WTC11 (cell line): ENCODE measurements around the gene DCX. TPM values are rescaled to one million over a fixed set of nuclear protein-coding genes. Genes with fewer than 3 reads are reported as not detected.

ENCODE experiments used
- ATAC-seq: fragments of 200-7000 bp; cut with Tn5 transposase; 2 replicates; pipeline ENCODE4 v1.10.0; 2021; ENCODE audit warnings: mild to moderate bottlenecking, moderate library complexity
- CTCF ChIA-PET: fragments of 300-600 bp; sonication (Branson Sonifier 250); formaldehyde crosslinking; loops from one replicate; lab custom pipeline; 2021; ENCODE audit warnings: antibody characterized with exemption; lab: Charles Lee
- POLR2A ChIA-PET: fragments of 350-600 bp; sonication (Branson Sonifier 250); formaldehyde crosslinking; loops from one replicate; lab custom pipeline; 2021; ENCODE audit warnings: antibody characterized with exemption; lab: Charles Lee
- DNase-seq: peaks from one replicate; pipeline ENCODE4 v3.0.0; 2021; ENCODE audit warnings: low spot score
- H3K27ac Mint-ChIP-seq: 2 replicates; pipeline ENCODE4 v1.8.0; 2021; ENCODE audit warnings: mixed read lengths
- H3K27me3 Mint-ChIP-seq: 2 replicates; pipeline ENCODE4 v1.8.0; 2021; ENCODE audit warnings: low read depth, mild to moderate bottlenecking, moderate library complexity, mixed read lengths
- H3K36me3 Mint-ChIP-seq: 2 replicates; pipeline ENCODE4 v1.8.0; 2021; ENCODE audit warnings: mixed read lengths
- H3K4me1 Mint-ChIP-seq: 2 replicates; pipeline ENCODE4 v1.8.0; 2022; ENCODE audit warnings: mixed read lengths
- H3K4me3 Mint-ChIP-seq: 2 replicates; pipeline ENCODE4 v1.8.0; 2021; ENCODE audit warnings: mild to moderate bottlenecking, moderate library complexity, mixed read lengths
- H3K9me3 Mint-ChIP-seq: 2 replicates; pipeline ENCODE4 v1.8.0; 2021; ENCODE audit warnings: mixed read lengths
- CBFB ChIP-seq: sonication (generic); formaldehyde crosslinking; IDR thresholded peaks from 2 replicates; pipeline ENCODE4 v1.8.1; 2022; ENCODE audit warnings: mild to moderate bottlenecking, low read depth, missing genetic modification reagents
- CREM ChIP-seq: sonication (generic); formaldehyde crosslinking; IDR thresholded peaks from 2 replicates; pipeline ENCODE4 v1.8.1; 2022; ENCODE audit warnings: mild to moderate bottlenecking, missing genetic modification reagents, moderate library complexity
- ESRRA ChIP-seq: sonication (generic); formaldehyde crosslinking; IDR thresholded peaks from 2 replicates; pipeline ENCODE4 v1.8.1; 2022; ENCODE audit warnings: mild to moderate bottlenecking, missing genetic modification reagents, borderline replicate concordance
- FOXP1 ChIP-seq: sonication (generic); formaldehyde crosslinking; IDR thresholded peaks from 2 replicates; pipeline ENCODE4 v1.8.0; 2022; ENCODE audit warnings: missing genetic modification reagents, mild to moderate bottlenecking, moderate library complexity, borderline replicate concordance
- GTF2I ChIP-seq: fragments of 250-450 bp; sonication (Bioruptor Pico); conservative IDR thresholded peaks from 2 replicates; pipeline ENCODE4 v1.4.0; 2021; ENCODE audit warnings: mild to moderate bottlenecking
- JUN ChIP-seq: sonication (generic); formaldehyde crosslinking; IDR thresholded peaks from 2 replicates; pipeline ENCODE4 v1.8.0; 2023; ENCODE audit warnings: mild to moderate bottlenecking, missing genetic modification reagents
- SOX15 ChIP-seq: fragments of 250-450 bp; sonication (Bioruptor Pico); IDR thresholded peaks from 2 replicates; pipeline ENCODE4 v1.9.0; 2021; ENCODE audit warnings: mild to moderate bottlenecking
- SP1 ChIP-seq: sonication (generic); formaldehyde crosslinking; conservative IDR thresholded peaks from 2 replicates; pipeline ENCODE4 v1.8.1; 2022; ENCODE audit warnings: missing genetic modification reagents
- TCF7 ChIP-seq: sonication (generic); formaldehyde crosslinking; IDR thresholded peaks from 2 replicates; pipeline ENCODE4 v1.8.0; 2022; ENCODE audit warnings: mild to moderate bottlenecking, low read depth, missing genetic modification reagents, moderate library complexity
- TEAD4 ChIP-seq: sonication (generic); formaldehyde crosslinking; IDR thresholded peaks from 2 replicates; pipeline ENCODE4 v1.8.0; 2022; ENCODE audit warnings: mild to moderate bottlenecking, missing genetic modification reagents
- ZNF416 ChIP-seq: fragments of 250-450 bp; sonication (Bioruptor Pico); IDR thresholded peaks from 2 replicates; pipeline ENCODE4 v1.9.0; 2021; ENCODE audit warnings: mild to moderate bottlenecking, inconsistent platforms
- total RNA-seq: library from RNA; stranded (reverse); gene quantifications from 3 replicates; pipeline ENCODE4 v1.2.3, GENCODE V29; 2021
- TF ChIP-seq, protein P1 (sequence below): fragments of 250-450 bp; sonication (Bioruptor Pico); conservative IDR thresholded peaks from 2 replicates; pipeline ENCODE4 v1.9.0; 2021; ENCODE audit warnings: mild to moderate bottlenecking
- TF ChIP-seq, protein P2 (sequence below): sonication (generic); formaldehyde crosslinking; IDR thresholded peaks from 2 replicates; pipeline ENCODE4 v1.8.1; 2022; ENCODE audit warnings: mild to moderate bottlenecking, moderate library complexity, missing genetic modification reagents
- TF ChIP-seq, protein P3 (sequence below): sonication (generic); formaldehyde crosslinking; IDR thresholded peaks from 2 replicates; pipeline ENCODE4 v1.8.1; 2022; ENCODE audit warnings: mild to moderate bottlenecking, missing genetic modification reagents, moderate library complexity, borderline replicate concordance
- TF ChIP-seq, protein P4 (sequence below): fragments of 250-450 bp; sonication (Bioruptor Pico); IDR thresholded peaks from 2 replicates; pipeline ENCODE4 v1.9.0; 2021; ENCODE audit warnings: mild to moderate bottlenecking
- TF ChIP-seq, protein P5 (sequence below): fragments of 250-450 bp; sonication (Bioruptor Pico); IDR thresholded peaks from 2 replicates; pipeline ENCODE4 v1.9.0; 2021; ENCODE audit warnings: mild to moderate bottlenecking, borderline replicate concordance
- TF ChIP-seq, protein P6 (sequence below): fragments of 200-600 bp; IDR thresholded peaks from 2 replicates; pipeline ENCODE4 v1.8.0; 2022; ENCODE audit warnings: antibody characterized with exemption
- TF ChIP-seq, protein P7 (sequence below): sonication (generic); formaldehyde crosslinking; IDR thresholded peaks from 2 replicates; pipeline ENCODE4 v1.8.1; 2022; ENCODE audit warnings: low read depth, missing genetic modification reagents, borderline replicate concordance

DCX gene
- total RNA-seq, 1 experiment from 2014 or later = 2.1 TPM

DNA sequence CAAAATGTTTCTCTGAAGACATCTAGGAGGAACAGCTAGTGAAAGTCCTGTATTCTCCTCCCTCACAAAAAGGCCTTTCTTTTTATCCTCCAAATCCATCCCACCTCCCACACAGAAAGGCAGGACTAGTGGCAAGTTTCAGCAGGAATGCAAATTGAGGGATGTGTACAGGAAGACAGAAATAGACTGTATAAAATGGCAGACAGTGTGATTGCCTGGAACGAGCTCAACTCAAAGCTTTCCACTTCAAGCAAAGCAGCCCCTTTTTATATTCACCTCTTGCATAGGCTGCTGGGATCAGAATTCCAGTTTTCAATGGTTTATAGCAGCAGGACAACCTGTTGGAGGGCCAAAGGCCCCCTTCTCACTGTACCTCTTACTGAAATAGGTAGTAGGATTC is 57.5 kb downstream of the DCX start:
- no peak overlapping the region for H3K27ac Mint-ChIP-seq
- CTCF ChIA-PET = no interaction called here
- H3K27me3 Mint-ChIP-seq = peaks cover 14% of the 10 kb centered on the region
- H3K4me3 Mint-ChIP-seq = no peak overlapping the region
- DNase-seq (no peak), ATAC-seq (no peak)
- no peaks in the 10 kb centered on the region for H3K9me3 Mint-ChIP-seq
- TF ChIP-seq, protein P1, sequence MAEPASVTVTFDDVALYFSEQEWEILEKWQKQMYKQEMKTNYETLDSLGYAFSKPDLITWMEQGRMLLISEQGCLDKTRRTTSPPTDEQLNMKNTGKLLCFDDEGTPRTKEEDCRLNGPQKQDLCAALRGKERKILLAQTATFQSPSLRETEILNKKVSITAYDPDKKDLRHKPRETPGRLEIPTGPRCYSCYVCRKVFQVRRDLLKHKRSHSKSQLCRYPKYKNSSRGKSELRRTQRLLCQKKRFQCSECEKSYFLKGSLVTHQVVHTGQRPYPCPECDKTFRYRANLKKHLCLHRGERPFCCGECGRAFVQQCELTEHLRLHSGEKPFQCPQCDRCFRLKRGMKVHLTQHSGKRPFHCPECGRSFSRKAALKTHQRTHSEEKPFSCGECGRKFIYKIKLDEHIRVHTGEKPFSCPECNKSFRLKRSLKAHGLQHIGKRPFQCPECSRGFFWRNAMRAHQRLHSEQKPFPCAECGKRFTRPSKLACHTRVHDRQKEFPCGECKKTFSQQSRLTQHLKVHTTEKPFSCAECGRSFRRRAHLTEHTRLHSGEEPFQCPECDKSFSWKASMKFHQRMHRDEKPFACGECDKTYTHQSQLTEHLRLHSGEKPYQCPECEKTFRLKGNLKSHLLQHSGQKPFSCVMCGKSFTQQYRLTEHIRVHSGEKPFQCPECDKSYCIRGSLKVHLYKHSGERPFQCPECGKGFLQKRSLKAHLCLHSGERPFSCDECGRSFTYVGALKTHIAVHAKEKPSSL (CRISPR knock-in tag) = no peak
- TF ChIP-seq FOXP1 (CRISPR knock-in tag) = no peak
- TF ChIP-seq, protein P2, sequence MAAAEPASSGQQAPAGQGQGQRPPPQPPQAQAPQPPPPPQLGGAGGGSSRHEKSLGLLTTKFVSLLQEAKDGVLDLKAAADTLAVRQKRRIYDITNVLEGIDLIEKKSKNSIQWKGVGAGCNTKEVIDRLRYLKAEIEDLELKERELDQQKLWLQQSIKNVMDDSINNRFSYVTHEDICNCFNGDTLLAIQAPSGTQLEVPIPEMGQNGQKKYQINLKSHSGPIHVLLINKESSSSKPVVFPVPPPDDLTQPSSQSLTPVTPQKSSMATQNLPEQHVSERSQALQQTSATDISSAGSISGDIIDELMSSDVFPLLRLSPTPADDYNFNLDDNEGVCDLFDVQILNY (CRISPR knock-in tag) = no peak
- TF ChIP-seq, protein P3, sequence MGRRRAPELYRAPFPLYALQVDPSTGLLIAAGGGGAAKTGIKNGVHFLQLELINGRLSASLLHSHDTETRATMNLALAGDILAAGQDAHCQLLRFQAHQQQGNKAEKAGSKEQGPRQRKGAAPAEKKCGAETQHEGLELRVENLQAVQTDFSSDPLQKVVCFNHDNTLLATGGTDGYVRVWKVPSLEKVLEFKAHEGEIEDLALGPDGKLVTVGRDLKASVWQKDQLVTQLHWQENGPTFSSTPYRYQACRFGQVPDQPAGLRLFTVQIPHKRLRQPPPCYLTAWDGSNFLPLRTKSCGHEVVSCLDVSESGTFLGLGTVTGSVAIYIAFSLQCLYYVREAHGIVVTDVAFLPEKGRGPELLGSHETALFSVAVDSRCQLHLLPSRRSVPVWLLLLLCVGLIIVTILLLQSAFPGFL (CRISPR knock-in tag) = no peak
- TF ChIP-seq ESRRA (CRISPR knock-in tag) = no peak
- POLR2A ChIA-PET = no interaction called here
- no peaks in the 10 kb centered on the region for H3K36me3 Mint-ChIP-seq
- H3K4me1 Mint-ChIP-seq = no peaks in the 10 kb centered on the region

DNA sequence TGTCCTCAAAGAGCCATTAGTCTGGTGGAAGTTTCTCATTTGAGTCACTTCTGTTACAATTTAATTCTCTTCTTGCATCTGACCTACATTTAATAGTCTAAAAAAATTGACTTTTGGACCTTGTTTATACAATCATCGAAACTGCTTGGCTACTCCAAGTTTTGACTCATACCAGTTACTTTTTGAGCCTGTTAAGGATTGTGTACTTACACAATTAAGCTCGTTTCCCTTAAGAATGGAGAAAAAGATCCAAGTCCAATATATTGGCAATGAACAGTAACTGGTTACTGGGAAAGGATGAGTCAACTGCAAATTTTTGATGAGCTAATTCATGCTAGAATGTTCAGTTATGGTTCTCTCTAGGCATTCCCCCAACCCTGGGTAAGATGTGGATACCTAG is 58.2 kb downstream of the DCX start:
- Mint-ChIP-seq H3K27me3 (peaks cover 18% of the 10 kb centered on the region), H3K9me3 (no peaks in the 10 kb centered on the region), H3K4me3 (no peak overlapping the region), H3K36me3 (no peaks in the 10 kb centered on the region), H3K4me1 (no peaks in the 10 kb centered on the region), H3K27ac (no peak overlapping the region)
- ChIA-PET POLR2A (no interaction called here), CTCF (no interaction called here)
- DNase-seq (no peak), ATAC-seq (no peak)
- TF ChIP-seq, protein P4, sequence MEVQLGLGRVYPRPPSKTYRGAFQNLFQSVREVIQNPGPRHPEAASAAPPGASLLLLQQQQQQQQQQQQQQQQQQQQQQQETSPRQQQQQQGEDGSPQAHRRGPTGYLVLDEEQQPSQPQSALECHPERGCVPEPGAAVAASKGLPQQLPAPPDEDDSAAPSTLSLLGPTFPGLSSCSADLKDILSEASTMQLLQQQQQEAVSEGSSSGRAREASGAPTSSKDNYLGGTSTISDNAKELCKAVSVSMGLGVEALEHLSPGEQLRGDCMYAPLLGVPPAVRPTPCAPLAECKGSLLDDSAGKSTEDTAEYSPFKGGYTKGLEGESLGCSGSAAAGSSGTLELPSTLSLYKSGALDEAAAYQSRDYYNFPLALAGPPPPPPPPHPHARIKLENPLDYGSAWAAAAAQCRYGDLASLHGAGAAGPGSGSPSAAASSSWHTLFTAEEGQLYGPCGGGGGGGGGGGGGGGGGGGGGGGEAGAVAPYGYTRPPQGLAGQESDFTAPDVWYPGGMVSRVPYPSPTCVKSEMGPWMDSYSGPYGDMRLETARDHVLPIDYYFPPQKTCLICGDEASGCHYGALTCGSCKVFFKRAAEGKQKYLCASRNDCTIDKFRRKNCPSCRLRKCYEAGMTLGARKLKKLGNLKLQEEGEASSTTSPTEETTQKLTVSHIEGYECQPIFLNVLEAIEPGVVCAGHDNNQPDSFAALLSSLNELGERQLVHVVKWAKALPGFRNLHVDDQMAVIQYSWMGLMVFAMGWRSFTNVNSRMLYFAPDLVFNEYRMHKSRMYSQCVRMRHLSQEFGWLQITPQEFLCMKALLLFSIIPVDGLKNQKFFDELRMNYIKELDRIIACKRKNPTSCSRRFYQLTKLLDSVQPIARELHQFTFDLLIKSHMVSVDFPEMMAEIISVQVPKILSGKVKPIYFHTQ (CRISPR knock-in tag) = no peak
- TF ChIP-seq SOX15 (CRISPR knock-in tag) (no peak), GTF2I (no peak), JUN (no peak), TCF7 (CRISPR knock-in tag) (no peak), CBFB (CRISPR knock-in tag) (no peak), SP1 (CRISPR knock-in tag) (no peak), ZNF416 (no peak), CREM (no peak), FOXP1 (CRISPR knock-in tag) (no peak), TEAD4 (CRISPR knock-in tag) (no peak)
- TF ChIP-seq, protein P5, sequence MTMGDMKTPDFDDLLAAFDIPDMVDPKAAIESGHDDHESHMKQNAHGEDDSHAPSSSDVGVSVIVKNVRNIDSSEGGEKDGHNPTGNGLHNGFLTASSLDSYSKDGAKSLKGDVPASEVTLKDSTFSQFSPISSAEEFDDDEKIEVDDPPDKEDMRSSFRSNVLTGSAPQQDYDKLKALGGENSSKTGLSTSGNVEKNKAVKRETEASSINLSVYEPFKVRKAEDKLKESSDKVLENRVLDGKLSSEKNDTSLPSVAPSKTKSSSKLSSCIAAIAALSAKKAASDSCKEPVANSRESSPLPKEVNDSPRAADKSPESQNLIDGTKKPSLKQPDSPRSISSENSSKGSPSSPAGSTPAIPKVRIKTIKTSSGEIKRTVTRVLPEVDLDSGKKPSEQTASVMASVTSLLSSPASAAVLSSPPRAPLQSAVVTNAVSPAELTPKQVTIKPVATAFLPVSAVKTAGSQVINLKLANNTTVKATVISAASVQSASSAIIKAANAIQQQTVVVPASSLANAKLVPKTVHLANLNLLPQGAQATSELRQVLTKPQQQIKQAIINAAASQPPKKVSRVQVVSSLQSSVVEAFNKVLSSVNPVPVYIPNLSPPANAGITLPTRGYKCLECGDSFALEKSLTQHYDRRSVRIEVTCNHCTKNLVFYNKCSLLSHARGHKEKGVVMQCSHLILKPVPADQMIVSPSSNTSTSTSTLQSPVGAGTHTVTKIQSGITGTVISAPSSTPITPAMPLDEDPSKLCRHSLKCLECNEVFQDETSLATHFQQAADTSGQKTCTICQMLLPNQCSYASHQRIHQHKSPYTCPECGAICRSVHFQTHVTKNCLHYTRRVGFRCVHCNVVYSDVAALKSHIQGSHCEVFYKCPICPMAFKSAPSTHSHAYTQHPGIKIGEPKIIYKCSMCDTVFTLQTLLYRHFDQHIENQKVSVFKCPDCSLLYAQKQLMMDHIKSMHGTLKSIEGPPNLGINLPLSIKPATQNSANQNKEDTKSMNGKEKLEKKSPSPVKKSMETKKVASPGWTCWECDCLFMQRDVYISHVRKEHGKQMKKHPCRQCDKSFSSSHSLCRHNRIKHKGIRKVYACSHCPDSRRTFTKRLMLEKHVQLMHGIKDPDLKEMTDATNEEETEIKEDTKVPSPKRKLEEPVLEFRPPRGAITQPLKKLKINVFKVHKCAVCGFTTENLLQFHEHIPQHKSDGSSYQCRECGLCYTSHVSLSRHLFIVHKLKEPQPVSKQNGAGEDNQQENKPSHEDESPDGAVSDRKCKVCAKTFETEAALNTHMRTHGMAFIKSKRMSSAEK (CRISPR knock-in tag) = no peak
- TF ChIP-seq, protein P6, sequence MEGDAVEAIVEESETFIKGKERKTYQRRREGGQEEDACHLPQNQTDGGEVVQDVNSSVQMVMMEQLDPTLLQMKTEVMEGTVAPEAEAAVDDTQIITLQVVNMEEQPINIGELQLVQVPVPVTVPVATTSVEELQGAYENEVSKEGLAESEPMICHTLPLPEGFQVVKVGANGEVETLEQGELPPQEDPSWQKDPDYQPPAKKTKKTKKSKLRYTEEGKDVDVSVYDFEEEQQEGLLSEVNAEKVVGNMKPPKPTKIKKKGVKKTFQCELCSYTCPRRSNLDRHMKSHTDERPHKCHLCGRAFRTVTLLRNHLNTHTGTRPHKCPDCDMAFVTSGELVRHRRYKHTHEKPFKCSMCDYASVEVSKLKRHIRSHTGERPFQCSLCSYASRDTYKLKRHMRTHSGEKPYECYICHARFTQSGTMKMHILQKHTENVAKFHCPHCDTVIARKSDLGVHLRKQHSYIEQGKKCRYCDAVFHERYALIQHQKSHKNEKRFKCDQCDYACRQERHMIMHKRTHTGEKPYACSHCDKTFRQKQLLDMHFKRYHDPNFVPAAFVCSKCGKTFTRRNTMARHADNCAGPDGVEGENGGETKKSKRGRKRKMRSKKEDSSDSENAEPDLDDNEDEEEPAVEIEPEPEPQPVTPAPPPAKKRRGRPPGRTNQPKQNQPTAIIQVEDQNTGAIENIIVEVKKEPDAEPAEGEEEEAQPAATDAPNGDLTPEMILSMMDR = no peak
- TF ChIP-seq, protein P7, sequence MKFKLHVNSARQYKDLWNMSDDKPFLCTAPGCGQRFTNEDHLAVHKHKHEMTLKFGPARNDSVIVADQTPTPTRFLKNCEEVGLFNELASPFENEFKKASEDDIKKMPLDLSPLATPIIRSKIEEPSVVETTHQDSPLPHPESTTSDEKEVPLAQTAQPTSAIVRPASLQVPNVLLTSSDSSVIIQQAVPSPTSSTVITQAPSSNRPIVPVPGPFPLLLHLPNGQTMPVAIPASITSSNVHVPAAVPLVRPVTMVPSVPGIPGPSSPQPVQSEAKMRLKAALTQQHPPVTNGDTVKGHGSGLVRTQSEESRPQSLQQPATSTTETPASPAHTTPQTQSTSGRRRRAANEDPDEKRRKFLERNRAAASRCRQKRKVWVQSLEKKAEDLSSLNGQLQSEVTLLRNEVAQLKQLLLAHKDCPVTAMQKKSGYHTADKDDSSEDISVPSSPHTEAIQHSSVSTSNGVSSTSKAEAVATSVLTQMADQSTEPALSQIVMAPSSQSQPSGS (CRISPR knock-in tag) = no peak
